T-cell (primary cell): Measurements from ENCODE around the gene ZNF438. TPM values are rescaled to one million over a fixed set of nuclear protein-coding genes. Genes with fewer than 3 reads are reported as not detected.

ENCODE experiments used
- ATAC-seq, 4 experiments: fragments of 200-7000 bp in 3 of 4; fragments of 150-1000 bp in 1 of 4; cut with Tn5 transposase; replicated peaks in 1 of 4; 1 replicate in 3 of 4; 2 replicates in 1 of 4; pipeline ENCODE4 v1.10.0; 2021; ENCODE audit warnings: moderate library complexity in 3 of 4, mild to moderate bottlenecking in 2 of 4, moderate number of reproducible peaks in 1 of 4
- CTCF ChIA-PET, 2 donors: fragments of 300-600 bp; sonication (Branson Sonifier 250); formaldehyde crosslinking; loops; one replicate each; lab custom pipeline; 2022; ENCODE audit warnings: antibody characterized with exemption in 2 of 2; lab: Charles Lee
- POLR2A ChIA-PET, 2 donors: fragments of 300-600 bp; sonication (Branson Sonifier 250); formaldehyde crosslinking; loops; one replicate each; lab custom pipeline; 2022; ENCODE audit warnings: antibody characterized with exemption in 2 of 2; lab: Charles Lee
- DNase-seq, 35 experiments: peaks; one replicate each; pipeline versions ENCODE4 v3.0.0 to v3.0.0-alpha.2; 2013 to 2023
- H3K27ac ChIP-seq: one replicate; pipeline ENCODE4 v1.5.1; 2013; ENCODE audit warnings: low read length
- H3K27me3 ChIP-seq, 2 experiments: replicated peaks in 1 of 2; 1 replicate in 1 of 2; 2 replicates in 1 of 2; pipeline versions ENCODE4 v1.6.1 to v1.7.0; 2013; ENCODE audit warnings: low read length in 1 of 2, mixed read lengths in 1 of 2; ENCODE audit not compliant: control insufficient read depth in 2 of 2, insufficient read depth in 2 of 2; ENCODE audit errors: extremely low read depth in 1 of 2
- H3K36me3 ChIP-seq, 2 donors: 1 replicate in 1 of 2; 2 replicates in 1 of 2; pipeline versions ENCODE4 v1.6.1 to v1.7.0; 2013; ENCODE audit warnings: low read length in 1 of 2; ENCODE audit not compliant: control insufficient read depth in 2 of 2, insufficient read depth in 1 of 2; ENCODE audit errors: extremely low read depth in 1 of 2
- H3K4me1 ChIP-seq, 2 experiments: 1 replicate in 1 of 2; 2 replicates in 1 of 2; pipeline versions ENCODE4 v1.6.1 to v1.7.0; 2013; ENCODE audit warnings: low read length in 2 of 2, mixed read lengths in 1 of 2; ENCODE audit not compliant: insufficient read depth in 2 of 2, control insufficient read depth in 1 of 2; ENCODE audit errors: extremely low read depth in 1 of 2
- H3K4me3 ChIP-seq, 2 donors: 1 replicate in 1 of 2; 2 replicates in 1 of 2; pipeline versions ENCODE4 v1.5.1 to v1.7.0; 2013; ENCODE audit warnings: mild to moderate bottlenecking in 2 of 2, low read length in 1 of 2, moderate library complexity in 1 of 2; ENCODE audit not compliant: control insufficient read depth in 1 of 2; ENCODE audit errors: extremely low read depth in 1 of 2
- H3K9me3 ChIP-seq: 2 replicates; pipeline ENCODE4 v1.7.0; 2013
- H3K27ac Mint-ChIP-seq, 2 donors: one replicate each; pipeline ENCODE4 v1.8.0; 2020 to 2021; ENCODE audit warnings: mild to moderate bottlenecking in 2 of 2, mixed read lengths in 2 of 2
- H3K27me3 Mint-ChIP-seq, 2 donors: one replicate each; pipeline ENCODE4 v1.8.0; 2021 to 2022; ENCODE audit warnings: mixed read lengths in 2 of 2
- H3K36me3 Mint-ChIP-seq: one replicate; pipeline ENCODE4 v1.8.0; 2021; ENCODE audit warnings: mixed read lengths
- H3K4me1 Mint-ChIP-seq, 3 donors: one replicate each; pipeline ENCODE4 v1.8.0; 2020 to 2022; ENCODE audit warnings: mixed read lengths in 3 of 3, mild to moderate bottlenecking in 1 of 3
- H3K4me3 Mint-ChIP-seq, 3 donors: one replicate each; pipeline ENCODE4 v1.8.0; 2020 to 2022; ENCODE audit warnings: mild to moderate bottlenecking in 3 of 3, mixed read lengths in 3 of 3, moderate library complexity in 3 of 3
- H3K9me3 Mint-ChIP-seq, 3 donors: one replicate each; pipeline ENCODE4 v1.8.0; 2020 to 2022; ENCODE audit warnings: mixed read lengths in 3 of 3
- WGBS: methylation state at CpG from one replicate; pipeline ENCODE4 v1.1.5; 2013; ENCODE audit warnings: missing lambda C conversion rate; ENCODE audit not compliant: insufficient coverage; 5-methylcytosine and 5-hydroxymethylcytosine counted together
- total RNA-seq, 35 experiments: library from RNA in 6 of 35; stranded (reverse) in 6 of 35; fragments of 120-200 nt in 1 of 35; gene quantifications; one replicate each; pipeline versions ENCODE4 v1.2.1 to v1.2.4 and lab custom pipeline; 2013 to 2026

Gene ZNF438
- total RNA-seq, 5 donors from 2014 or later (not counting 1 experiment from before 2014, with no cell fraction given): 2.7 to 3.6 (median 3.4) TPM

DNA sequence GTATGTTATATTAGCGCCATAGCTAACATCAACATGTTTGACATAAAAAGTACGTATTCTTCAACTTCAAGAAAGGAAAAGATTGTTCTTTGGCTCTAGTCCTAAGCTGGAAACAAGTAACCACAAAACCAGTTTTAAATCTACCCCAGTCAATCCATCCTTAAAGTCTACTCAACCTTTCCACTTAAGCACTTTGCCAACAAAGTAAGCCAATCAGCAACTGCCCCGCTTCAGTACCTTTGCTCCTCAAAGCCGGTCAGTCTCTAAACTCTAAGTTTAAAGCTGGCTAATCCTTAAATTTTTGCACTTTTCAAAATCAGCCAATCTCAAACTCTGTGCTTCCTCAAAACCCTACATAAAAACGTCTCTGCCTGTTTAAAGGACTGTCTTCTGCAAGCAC lies 8.1 kb downstream of the ZNF438 start:
- POLR2A ChIA-PET: interaction anchor here in 1 of 2 donors (0.6 kb wide), 1 partner anchor 700 kb away, joined by 6 read pairs; no protein-coding TSS in a partner anchor
- ATAC-seq: no peak
- CTCF ChIA-PET: no interaction called here

DNA sequence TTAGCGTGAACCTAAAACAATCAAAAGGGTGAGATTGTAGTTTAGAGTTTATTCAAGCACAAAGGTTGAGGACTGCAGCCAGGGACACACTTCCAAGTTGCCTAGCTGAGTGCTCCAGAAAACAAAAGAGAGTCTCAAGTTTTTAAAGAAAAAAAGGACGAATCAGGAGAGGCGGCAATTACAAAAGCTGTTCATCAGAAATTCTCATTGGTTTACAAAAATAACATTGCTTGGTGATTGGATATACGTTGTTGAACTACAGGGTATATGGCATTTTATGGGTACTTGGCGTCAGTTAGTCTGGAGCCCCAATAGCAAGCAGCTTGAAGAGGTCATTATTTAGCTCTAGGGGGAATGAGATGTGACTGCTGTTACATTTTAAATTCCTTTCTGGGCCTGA lies 11.5 kb downstream of the ZNF438 start:
- ChIA-PET CTCF (no interaction called here), POLR2A (no interaction called here)
- Mint-ChIP-seq H3K4me3 (no peak overlapping the region), H3K27me3 (no peaks in the 10 kb centered on the region), H3K27ac (no peak overlapping the region), H3K9me3 (no peaks in the 10 kb centered on the region), H3K36me3 (no peaks in the 10 kb centered on the region), H3K4me1 (no peaks in the 10 kb centered on the region)
- Histone ChIP-seq H3K9me3 (no peaks in the 10 kb centered on the region), H3K4me1 (no peaks in the 10 kb centered on the region), H3K36me3 (no peaks in the 10 kb centered on the region), H3K4me3 (no peak overlapping the region), H3K27ac (no peak overlapping the region), H3K27me3 (no peaks in the 10 kb centered on the region)
- 87% methylated on average over 3 of the region's 5 CpGs for WGBS
- ATAC-seq (no peak), DNase-seq (no peak)

More for the DNA sequence above, 8.1 kb downstream of the ZNF438 start:
- no peaks in the 10 kb centered on the region for H3K36me3 ChIP-seq
- no peak overlapping the region for H3K27ac Mint-ChIP-seq
- H3K4me1 ChIP-seq: no peaks in the 10 kb centered on the region
- H3K4me3 ChIP-seq: no peak overlapping the region
- H3K4me3 Mint-ChIP-seq: no peak overlapping the region
- H3K9me3 ChIP-seq: no peaks in the 10 kb centered on the region
- no peaks in the 10 kb centered on the region for H3K27me3 ChIP-seq
- WGBS: 88% methylated on average over 4 of the region's 5 CpGs
- H3K9me3 Mint-ChIP-seq: no peaks in the 10 kb centered on the region
- H3K4me1 Mint-ChIP-seq: no peaks in the 10 kb centered on the region
- DNase-seq: no peak
- H3K36me3 Mint-ChIP-seq: no peaks in the 10 kb centered on the region
- H3K27me3 Mint-ChIP-seq: no peaks in the 10 kb centered on the region
- no peak overlapping the region for H3K27ac ChIP-seq

DNA sequence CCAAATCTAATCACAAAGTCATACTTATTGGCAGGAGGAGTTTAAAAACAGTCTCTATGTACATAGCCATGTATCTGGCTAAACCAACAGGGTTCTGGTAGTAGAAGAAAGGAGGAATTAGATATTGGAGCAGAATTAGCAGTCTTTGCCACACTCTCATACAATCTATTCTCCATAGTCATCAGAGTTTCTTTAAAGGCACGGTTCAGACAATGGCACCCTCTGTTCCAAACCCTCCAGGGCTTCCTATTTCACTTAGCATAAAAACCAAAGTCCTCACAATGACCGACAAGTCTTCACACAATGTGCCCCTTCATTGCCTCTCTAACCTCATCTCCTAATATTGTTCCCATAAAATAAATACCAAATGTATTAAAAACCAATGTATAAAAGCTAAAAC lies 12.7 kb downstream of the ZNF438 start:
- Histone ChIP-seq H3K4me1 (no peaks in the 10 kb centered on the region), H3K27me3 (no peaks in the 10 kb centered on the region), H3K9me3 (no peaks in the 10 kb centered on the region), H3K27ac (no peak overlapping the region), H3K36me3 (no peaks in the 10 kb centered on the region), H3K4me3 (no peak overlapping the region)
- WGBS: 73% methylated on average over 1 of the region's 2 CpGs
- Mint-ChIP-seq H3K4me3 (no peak overlapping the region), H3K27me3 (no peaks in the 10 kb centered on the region), H3K36me3 (peaks cover 2% of the 10 kb centered on the region), H3K9me3 (no peaks in the 10 kb centered on the region), H3K27ac (no peak overlapping the region), H3K4me1 (no peaks in the 10 kb centered on the region)
- no peak for DNase-seq
- ChIA-PET POLR2A (no interaction called here), CTCF (interaction anchor here in 1 of 2 donors (0.6 kb wide), 1 partner anchor 259 kb away, joined by 5 read pairs; no protein-coding TSS in a partner anchor)
- no peak for ATAC-seq

DNA sequence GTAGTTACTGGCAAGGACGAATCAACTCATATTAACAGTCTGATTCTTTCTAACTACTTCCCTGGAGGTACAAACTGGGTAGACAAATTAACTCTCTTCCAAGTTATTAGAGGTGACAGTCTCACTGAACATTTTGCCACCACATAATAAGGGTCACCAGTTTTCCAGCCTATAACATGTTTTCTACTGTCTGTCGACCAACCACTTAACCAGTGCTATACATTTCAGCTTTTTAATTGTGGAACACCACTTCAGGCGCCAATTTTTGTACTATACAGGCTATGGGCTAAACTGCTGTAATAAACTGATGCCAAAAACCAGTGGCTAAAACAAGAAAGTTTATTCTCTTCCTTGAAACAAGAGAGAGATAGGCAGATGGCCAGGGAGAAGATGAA lies 13.3 kb downstream of the ZNF438 start:
- no peak overlapping the region for H3K27ac ChIP-seq
- no peaks in the 10 kb centered on the region for H3K4me1 Mint-ChIP-seq
- H3K27me3 Mint-ChIP-seq: no peaks in the 10 kb centered on the region
- ChIA-PET POLR2A (no interaction called here), CTCF (no interaction called here)
- no peak overlapping the region for H3K4me3 ChIP-seq
- no peaks in the 10 kb centered on the region for H3K27me3 ChIP-seq
- ATAC-seq: no peak
- H3K27ac Mint-ChIP-seq: no peak overlapping the region
- peaks cover 8% of the 10 kb centered on the region for H3K36me3 Mint-ChIP-seq
- DNase-seq: no peak
- H3K4me3 Mint-ChIP-seq: no peak overlapping the region
- no peaks in the 10 kb centered on the region for H3K9me3 Mint-ChIP-seq
- no peaks in the 10 kb centered on the region for H3K9me3 ChIP-seq
- H3K4me1 ChIP-seq: no peaks in the 10 kb centered on the region
- 83% methylated on average over 1 of the region's 3 CpGs for WGBS
- no peaks in the 10 kb centered on the region for H3K36me3 ChIP-seq

DNA sequence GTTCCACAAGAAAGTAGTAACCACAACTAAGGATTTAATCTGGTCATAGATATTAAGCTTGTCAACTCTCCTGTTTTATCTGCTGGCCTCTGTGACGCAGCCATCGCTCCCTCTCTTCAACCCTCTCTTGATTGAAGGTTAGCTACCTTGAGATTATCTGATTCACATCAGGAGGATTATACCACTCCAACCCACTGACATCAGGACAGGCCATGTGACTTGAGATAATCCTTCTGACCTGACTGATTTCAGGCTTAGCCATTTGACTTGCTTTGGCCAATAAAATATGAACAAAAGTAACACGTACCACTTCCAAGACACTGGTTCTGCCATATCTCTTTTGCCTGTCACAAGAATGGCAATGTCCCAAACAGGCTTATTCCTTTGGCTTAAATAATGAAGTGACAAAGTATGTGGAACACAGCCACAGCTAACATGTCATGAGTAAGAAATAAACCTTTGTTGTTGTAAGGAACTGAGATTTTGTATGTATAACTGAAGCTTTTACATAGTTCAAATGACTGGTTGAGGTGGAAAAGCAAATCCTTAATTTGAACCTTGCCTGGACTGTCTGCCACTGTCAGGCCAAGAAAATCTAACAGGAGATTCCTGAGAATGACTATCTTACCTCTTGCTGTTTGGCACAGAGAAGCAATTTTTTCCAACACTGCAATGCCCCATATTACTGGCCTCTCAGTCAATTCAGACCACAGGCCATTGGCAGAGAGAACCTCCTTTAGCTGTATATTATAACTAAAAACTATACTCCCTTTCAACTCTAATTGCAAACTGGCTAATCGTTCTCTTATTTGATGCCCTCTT lies 13.9 kb downstream of the ZNF438 start:
- Mint-ChIP-seq H3K4me1 (peaks cover 0 to 1% (median 0%) of the 10 kb centered on the region in 3 donors), H3K36me3 (peaks cover 9% of the 10 kb centered on the region), H3K4me3 (no peak overlapping the region), H3K27ac (no peak overlapping the region), H3K9me3 (no peaks in the 10 kb centered on the region), H3K27me3 (no peaks in the 10 kb centered on the region)
- ATAC-seq (no peak), DNase-seq (no peak)
- H3K27ac ChIP-seq: no peak overlapping the region
- 100% methylated on average over 1 of the region's 4 CpGs for WGBS
- ChIA-PET CTCF (no interaction called here), POLR2A (no interaction called here)
- H3K36me3 ChIP-seq: no peaks in the 10 kb centered on the region
- no peaks in the 10 kb centered on the region for H3K27me3 ChIP-seq
- no peaks in the 10 kb centered on the region for H3K9me3 ChIP-seq
- H3K4me1 ChIP-seq: no peaks in the 10 kb centered on the region
- H3K4me3 ChIP-seq: no peak overlapping the region

DNA sequence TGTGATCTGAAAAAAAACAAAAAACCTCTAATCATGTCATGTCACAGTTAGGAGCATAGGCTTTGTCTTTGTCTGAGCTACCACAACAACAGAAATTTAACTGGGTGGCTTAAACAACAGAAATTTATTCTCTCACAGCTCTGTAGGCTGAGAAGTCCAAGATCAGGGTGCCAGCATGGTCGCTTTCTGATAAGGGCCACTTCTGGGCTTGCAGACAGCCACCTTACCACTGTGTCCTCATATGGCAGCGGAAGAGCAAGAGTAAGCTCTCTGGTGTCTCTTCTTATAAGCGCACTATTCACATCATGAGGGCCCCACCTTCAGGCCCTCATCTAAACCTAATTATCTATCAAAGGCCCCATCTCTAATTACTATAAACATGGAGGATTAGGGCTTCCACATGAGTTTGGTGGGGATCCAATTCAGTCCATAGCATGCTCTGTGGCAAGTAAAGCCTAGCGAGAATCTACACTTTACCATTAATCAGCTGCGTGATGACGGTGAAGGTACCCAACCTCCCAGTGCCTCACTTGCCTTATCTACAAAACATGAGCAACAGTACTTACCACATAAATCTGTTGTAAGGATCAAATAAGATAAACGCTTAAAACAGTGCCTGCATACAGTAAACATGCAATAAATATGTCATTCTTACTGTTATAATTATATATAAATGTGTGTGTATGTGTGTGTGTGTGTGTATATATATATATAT lies 17.3 kb downstream of the ZNF438 start:
- Mint-ChIP-seq H3K27me3 (no peaks in the 10 kb centered on the region), H3K9me3 (no peaks in the 10 kb centered on the region), H3K4me3 (no peak overlapping the region), H3K4me1 (peaks cover 0 to 15% (median 3%) of the 10 kb centered on the region in 3 donors), H3K27ac (no peak overlapping the region), H3K36me3 (peaks cover 9% of the 10 kb centered on the region)
- 98% methylated on average over 4 of the region's 7 CpGs for WGBS
- Histone ChIP-seq H3K27me3 (no peaks in the 10 kb centered on the region), H3K4me3 (no peak overlapping the region), H3K9me3 (no peaks in the 10 kb centered on the region), H3K27ac (no peak overlapping the region), H3K4me1 (no peaks in the 10 kb centered on the region), H3K36me3 (no peaks in the 10 kb centered on the region)
- DNase-seq (no peak), ATAC-seq (no peak)
- CTCF ChIA-PET: no interaction called here
- POLR2A ChIA-PET: no interaction called here
